GM21526 (cell line): ENCODE results near the gene RNF213.

Experiments used
- ATAC-seq: cut with Tn5 transposase; IDR thresholded peaks from one replicate; pipeline ENCODE4 v1.9.1; 2021; ENCODE audit warnings: moderate library complexity; ENCODE audit not compliant: unreplicated experiment, low FRiP score

The RNF213 gene

DNA sequence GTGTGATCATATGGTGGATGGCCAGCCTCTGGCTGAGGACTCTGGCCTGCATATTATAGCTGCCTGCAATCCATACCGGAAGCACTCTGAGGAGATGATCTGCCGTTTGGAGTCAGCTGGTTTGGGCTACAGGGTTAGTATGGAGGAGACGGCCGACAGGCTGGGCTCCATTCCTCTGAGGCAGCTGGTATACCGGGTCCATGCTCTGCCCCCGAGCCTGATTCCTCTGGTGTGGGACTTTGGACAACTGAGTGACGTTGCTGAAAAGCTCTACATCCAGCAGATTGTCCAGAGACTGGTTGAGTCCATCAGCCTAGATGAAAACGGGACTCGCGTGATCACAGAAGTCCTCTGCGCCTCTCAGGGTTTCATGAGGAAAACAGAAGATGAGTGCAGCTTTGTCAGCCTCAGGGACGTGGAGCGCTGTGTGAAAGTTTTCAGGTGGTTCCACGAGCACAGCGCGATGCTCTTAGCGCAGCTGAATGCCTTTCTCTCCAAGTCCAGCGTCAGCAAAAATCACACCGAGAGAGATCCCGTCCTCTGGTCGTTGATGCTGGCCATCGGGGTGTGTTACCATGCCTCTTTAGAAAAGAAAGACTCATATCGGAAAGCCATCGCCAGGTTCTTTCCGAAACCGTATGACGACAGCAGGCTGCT lies 85.3 kb downstream of the RNF213 start:
- ATAC-seq, result no peak

DNA sequence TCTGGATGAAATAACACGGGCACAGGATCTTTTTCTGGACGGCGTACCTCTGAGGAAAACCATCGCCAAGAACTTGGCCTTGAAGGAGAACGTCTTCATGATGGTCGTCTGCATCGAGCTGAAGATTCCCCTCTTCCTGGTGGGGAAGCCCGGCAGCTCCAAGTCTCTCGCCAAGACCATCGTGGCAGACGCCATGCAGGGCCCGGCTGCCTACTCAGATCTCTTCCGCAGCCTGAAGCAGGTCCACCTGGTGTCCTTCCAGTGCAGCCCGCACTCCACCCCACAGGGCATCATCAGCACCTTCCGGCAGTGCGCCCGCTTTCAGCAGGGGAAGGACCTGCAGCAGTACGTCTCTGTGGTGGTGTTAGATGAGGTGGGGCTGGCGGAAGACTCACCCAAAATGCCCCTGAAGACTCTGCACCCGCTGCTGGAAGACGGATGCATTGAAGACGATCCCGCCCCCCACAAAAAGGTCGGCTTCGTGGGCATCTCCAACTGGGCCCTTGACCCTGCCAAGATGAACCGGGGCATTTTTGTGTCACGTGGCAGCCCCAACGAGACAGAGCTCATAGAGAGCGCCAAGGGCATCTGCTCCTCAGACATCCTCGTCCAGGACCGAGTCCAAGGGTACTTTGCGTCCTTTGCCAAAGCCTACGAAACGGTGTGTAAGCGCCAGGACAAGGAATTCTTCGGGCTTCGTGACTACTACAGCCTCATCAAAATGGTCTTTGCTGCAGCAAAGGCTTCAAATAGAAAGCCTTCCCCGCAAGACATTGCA lies 86.0 kb downstream of the RNF213 start:
- no peak for ATAC-seq

DNA sequence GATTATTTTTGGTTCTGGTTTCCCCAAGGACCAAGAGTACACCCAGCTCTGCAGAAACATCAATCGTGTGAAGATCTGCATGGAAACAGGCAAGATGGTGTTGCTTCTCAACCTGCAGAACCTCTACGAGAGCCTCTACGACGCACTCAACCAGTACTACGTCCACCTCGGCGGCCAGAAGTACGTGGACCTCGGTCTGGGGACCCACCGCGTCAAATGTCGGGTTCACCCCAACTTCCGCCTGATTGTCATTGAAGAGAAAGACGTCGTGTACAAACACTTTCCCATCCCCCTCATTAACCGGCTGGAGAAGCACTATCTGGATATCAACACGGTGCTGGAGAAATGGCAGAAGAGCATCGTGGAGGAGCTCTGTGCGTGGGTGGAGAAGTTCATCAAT lies 86.9 kb downstream of the RNF213 start:
- ATAC-seq, result no peak

DNA sequence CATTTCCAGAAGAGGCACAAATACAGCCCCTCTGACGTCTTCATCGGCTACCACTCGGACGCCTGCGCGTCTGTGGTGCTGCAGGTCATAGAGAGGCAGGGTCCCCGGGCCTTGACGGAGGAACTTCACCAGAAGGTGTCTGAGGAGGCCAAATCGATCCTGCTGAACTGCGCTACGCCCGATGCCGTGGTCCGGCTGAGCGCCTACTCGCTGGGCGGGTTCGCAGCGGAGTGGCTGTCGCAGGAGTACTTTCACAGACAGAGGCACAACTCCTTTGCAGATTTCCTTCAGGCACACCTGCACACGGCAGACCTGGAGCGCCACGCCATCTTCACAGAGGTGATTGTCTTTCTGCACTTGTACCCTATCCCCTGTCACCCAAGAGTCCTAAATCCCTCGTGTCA lies 87.3 kb downstream of the RNF213 start:
- ATAC-seq, result no peak

DNA sequence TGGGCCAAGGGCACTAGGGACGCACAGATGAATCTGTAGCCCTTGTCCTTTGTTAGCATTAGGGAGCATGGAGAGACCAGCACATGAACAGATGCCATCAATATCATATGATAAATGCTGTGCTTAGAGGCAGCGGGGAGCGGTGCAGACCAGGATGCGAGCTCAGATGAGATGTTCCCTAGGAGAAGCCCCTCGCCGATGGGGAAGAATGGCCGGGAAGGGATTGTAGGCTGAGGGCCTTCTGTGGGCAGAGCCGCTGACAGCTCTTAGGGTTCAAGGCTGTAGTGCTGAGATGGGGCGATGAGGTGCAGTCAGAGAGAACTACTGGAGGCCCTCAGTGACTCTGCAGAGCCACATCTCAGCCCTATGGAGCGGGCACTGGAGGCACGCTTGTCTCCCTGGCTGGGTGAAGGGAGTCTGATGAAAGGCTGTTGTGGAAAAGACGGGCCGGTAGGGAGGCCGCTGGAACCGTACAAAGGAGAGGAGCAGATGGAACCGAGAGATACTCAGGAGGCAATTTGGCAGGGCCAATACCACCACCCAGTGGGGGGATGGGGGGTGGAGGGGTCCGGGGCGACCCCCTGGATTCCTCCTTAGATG lies 88.0 kb downstream of the RNF213 start:
- ATAC-seq, result no peak

DNA sequence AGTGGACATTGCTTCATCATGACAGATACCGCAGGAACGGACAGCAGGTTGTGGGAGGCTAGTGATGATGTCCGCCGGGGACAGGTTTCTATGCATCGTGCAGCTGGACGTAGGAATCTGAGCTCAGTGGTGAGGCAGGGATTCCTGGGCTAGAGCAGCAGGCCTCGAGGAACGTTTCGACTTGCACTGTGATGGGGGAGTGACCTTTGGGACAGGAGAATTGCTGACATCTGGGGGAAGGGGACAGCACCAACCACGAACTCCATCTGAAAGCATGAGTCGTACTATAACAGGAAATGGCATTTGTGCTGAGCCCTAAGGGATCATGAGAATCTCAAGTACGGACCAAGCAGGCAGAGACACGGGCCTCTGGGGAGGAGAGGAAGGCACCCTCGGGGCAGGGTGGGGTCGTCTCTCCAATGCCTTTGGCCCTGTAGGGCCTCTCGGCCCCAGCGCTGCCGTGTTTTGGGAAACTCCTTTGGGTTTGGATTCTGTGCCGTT lies 88.5 kb downstream of the RNF213 start:
- no peak for ATAC-seq

DNA sequence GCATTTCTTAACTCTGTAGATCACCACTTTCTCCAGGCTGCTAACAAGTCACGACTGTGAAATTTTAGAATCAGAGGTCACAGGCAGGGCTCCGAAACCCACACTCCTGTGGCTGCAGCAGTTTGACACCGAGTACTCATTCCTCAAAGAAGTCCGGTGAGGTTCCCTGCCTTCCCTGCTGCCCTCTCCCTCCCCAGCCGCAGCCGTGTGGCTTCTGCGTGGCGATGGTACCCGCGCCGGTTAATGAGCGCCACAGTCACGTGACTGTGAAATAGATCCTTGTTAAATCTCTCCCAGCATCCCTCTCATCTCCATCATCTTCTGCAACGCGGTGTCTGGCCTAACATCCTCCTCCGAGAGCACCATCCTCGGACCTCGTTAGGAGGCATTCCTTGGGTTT lies 89.1 kb downstream of the RNF213 start:
- ATAC-seq, result no peak

DNA sequence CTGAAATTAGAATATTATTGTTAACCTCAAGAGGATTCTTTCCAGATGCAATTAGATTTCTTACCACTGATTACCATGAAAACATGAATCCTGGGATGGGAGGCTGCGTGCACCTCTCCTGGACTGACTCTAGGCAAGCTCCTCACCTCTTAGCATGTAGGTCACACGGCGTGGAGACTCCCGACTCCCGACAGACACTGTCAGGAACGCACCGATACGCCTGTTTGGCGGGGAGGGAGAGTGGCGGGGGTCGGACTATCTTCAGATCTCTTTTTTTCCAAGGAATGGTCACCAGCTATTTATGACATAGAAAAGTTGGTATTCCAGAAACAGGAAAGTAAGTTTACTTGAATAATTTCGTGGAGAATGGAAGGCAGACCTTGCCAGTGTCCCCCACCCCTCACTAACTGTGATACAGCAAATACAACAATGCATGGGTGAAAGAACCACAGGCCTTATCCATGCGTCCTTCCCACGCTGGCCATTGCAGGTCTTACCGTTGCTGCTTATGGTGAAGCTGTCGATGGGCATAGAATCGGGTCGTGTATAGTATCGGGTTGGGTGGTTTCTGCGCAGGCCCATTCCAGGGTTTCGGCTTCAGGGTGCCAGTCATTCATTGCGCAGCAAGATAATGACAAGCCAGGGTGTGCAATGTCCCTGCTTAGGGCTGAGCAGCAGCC lies 91.7 kb downstream of the RNF213 start:
- ATAC-seq, result no peak

DNA sequence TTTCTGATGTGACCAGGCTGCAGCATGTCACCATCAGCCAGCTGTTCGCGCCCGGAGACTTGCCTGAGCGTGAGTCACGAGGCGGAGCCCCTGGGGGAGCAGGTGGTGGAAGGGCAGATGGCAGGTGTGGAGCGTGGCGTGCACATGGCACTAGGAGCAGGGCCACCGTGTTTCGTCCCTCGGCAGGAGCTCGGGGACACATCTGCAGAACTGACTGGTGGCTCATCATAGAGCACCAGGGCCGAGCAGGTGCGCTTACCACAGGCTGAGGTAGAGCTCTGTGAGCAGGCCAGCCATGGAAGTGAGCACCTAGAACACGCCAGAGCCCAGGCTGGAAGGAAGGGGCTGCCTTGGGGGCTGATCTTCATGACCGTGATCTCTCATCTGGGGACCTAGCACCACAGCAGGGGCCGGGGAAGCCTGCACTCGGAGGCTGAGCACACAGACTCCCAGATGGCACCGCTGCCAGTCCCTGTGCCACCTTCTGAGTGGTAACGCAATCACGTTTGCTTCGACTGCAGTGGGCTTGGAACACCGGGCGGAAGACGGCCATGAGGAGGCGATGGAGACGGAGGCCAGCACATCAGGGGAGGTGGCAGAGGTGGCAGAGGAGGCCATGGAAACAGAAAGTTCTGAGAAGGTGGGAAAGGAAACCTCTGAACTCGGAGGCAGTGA lies 92.5 kb downstream of the RNF213 start:
- no peak for ATAC-seq

DNA sequence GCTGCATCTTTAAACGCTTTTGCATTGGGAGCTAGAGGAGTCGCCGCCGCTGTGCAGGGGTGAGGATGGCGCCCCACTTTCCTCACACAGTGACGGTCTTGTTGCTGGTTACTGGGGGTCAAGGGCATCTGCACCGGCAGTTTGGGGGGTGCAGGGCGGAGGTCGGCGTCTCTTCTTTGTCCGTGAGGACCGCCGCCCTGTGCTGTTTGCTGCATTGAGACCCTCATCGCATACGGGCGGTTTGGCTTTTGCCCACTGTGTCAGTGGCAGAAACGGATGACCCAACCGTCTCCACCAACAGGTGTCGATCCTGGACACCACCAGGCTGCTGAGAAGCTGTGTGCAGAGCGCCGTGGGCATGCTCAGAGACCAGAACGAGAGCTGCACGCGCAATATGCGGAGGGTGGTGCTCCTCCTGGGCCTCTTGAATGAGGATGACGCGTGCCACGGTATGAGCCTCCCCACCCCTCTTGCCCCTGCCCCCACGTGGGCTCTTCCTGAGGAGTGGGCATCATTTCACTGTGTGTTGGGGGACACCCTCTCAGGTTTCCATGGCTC lies 93.1 kb downstream of the RNF213 start:
- ATAC-seq, result no peak

DNA sequence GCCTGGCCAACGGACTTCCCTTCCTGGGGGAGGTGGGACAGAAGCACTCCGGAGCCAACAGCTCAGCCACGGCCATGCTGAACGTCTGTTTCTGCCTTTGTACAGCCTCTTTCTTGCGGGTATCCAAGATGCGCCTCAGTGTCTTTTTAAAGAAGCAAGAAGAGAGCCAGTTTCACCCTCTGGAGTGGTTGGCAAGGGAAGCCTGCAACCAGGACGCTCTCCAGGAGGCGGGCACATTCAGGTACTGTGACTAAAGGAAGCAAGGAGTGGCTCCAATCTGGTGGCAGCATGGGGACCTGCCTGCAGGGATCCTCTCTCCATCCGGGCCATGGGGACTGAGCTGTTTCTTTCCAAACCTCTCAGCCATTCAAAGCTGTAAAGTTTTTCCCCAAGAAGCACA lies 93.7 kb downstream of the RNF213 start:
- no peak for ATAC-seq

DNA sequence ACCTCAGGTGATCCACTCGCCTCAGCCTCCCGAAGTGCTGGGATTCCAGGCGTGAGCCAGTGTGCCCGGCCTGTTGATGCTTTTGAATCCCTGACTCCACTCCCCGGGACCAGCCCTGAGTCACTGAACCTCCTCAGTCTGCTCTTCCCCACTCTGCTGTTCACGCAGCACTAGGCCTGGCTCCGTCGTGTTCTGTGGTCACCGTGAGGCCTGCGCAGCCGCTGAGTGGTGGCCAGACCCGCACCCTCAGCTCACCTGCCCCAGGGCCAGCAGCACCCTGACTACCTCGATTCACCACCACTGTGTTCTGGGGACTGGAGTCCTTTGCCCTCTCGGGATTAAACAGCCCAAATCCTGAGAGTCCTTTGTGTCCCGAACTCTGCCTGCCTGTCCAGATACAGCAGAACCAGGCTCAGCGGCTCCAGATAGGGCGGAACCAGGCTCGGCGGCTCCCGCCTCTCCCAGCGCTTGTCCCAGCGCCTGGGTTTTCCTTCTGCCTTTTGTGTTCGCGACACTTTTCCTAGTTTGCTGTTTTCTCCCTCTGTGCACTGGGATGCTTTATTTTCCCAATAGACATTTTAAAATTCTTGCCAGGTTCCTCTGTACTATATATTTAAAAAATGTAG lies 95.7 kb downstream of the RNF213 start:
- no peak for ATAC-seq

DNA sequence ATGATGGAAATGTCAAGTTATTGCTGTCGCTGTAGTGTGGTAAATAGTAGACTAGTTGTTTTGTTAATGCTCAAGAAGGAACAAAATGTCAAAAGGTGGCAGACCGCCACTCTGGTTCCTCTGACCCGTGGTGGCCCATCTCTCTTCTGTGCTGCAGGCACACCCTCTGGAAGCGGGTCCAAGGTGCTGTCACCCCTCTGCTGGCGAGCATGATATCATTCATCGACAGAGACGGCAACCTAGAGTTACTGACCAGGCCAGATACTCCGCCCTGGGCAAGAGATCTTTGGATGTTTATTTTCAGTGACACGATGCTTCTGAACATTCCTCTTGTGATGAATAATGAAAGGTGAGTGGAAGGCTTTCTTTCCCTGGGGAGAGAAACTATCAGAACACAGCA lies 97.5 kb downstream of the RNF213 start:
- no peak for ATAC-seq

DNA sequence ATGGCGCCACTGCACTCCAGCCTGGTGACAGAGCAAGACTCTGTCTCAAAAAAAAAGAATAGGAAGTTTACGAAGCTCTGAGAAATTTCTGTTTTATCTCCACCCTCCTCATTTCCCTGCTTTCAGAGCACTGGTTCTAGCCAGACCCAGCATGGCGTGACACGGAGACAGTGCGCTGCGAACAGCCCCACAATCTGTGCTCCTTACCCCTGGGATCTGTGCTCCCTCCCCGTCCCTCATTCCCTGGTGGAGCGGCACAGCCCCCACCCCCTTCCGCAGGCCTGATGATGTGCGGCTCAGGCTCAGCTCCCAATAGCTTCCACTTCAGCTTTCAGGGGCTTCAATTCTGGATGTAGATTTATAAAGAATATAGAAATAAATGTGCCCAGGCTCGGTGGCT lies 98.2 kb downstream of the RNF213 start:
- no peak for ATAC-seq

DNA sequence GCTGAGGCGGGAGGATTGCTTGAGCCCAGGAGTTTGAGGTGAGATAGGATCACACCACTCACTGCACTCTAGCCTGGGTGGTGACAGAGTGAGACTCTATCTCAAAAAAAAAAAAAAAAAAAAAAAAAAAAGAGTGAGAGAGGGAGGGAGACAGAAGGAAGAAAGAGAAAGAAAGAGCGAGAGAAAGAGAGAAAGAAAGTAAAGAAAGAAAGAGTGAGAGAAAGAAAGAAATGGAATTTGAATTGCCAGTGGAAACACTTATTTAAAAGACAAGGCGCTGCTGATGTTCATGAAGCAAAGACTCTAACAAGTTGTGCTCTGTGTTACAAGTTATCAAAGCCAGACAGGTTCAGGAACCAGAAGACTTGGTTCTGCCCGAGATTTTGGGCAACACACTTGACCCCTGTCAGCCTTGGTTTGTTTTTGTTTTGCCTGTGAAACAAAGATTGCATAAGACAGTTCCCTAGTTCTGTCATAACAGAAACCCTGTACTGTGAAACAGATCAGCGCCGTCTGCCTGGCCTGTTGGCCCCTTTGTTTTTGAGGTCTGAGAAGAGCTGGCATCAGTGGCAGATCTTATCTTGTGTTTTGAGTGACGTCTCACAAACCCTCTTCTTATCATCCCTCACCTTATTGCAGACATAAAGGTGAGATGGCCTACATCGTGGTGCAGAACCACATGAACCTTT lies 98.9 kb downstream of the RNF213 start:
- ATAC-seq, result no peak

DNA sequence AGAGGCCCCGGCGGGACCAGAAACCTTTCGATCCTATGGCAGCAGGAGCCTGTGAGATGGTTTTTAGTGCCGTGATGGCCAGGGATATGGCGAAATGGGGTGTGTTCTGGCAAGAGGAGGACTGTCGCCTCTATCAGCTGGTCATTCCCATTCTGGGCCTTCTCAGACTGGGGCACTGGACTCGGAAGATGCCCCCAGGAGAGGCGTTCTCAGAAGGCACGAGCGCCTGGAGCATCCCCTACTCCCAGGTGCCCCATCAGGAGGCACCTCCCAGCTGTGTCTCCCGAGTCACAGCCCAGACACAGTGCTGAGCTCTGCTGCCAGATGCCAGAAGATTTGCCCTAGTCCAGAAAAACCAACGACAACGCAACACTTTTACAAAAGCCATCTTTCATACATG lies 99.7 kb downstream of the RNF213 start:
- ATAC-seq, result no peak

DNA sequence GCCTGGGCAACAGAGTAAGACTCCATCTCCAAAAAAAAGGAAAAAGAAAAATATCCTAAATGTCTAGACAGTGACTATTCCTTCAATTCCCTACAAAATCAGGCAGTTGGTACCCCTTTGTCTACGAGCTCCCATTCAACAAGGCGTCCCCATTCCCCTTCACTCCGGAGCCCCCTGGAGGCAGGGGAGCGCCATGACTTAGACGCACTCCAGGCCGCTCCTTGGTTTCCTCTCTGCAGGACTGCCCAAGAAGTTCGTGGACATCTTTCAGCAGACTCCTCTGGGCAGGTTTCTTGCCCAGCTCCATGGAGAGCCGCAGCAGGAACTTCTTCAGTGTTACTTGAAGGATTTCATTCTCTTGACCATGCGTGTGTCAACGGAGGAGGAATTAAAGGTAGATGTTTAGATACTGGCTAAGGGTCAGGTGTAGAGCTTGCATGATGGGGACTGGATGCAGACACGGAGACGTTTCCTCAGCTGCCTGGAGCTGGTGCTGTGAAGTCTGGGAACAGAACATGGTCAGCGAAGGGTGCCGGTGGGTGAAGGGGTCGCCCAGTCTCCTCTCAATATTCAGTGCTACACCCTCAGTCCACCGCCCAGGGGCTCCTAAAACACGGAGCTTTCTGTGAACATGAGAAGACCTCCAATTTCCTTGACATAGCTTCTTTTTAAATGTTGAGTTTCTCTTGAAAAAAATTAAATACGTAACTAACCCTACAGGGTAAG lies 101.0 kb downstream of the RNF213 start:
- ATAC-seq, result no peak

DNA sequence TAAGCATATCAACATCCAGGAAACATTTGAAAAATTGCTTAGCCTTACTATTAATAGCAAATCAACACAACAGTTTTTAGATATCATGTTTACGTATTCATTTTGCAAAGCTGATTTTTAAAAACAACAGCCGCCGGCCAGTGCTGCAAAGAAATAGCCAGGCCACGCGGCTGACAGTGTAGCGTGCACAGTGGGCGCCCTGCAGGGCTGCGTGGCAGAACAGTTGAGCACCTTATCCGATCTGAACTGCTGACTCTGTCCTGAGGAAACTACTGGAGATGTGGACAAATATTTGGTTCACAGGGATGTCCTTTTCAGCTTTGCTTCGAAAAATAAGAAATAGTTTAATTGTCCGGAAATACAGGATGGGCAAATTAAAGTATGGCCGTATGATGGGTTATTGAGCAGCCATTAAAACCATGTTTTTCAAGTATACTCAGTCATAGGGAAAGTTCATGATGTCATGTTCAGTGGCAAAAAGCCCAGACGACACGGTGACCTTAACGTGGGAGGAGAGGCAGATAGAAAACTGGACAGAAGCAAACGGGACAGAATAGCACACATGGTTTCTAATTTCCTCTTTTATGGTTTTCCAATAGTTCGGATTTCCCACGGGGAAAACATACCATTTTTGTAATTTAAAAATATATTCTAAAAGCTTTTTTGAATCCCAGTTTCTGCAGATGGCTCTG lies 101.9 kb downstream of the RNF213 start:
- ATAC-seq, result no peak
